ENCODE measurements around the gene UGDH. TPM values are rescaled to one million over a fixed set of nuclear protein-coding genes. Genes with fewer than 3 reads are reported as not detected.

UGDH gene
- polyA plus RNA-seq, 3 donors = 98.2 to 106 (median 98.2) TPM

GRCh38 chr4:39456946-39457763 lies 70.1 kb downstream of the UGDH start:
- no peak for DNase-seq (ENCODE audit: low read depth in 3 of 3, low spot score in 2 of 3)

GRCh38 chr4:39455486-39455885 lies 71.8 kb downstream of the UGDH start:
- DNase-seq (ENCODE audit: low read depth in 3 of 3, low spot score in 2 of 3) = no peak

GRCh38 chr4:39453738-39454137 lies 73.5 kb downstream of the UGDH start:
- DNase-seq (ENCODE audit: low read depth in 3 of 3, low spot score in 2 of 3) = no peak

GRCh38 chr4:39452860-39453587 lies 74.2 kb downstream of the UGDH start:
- DNase-seq (ENCODE audit: low read depth in 3 of 3, low spot score in 2 of 3) = no peak

GRCh38 chr4:39452153-39452859 lies 74.9 kb downstream of the UGDH start:
- no peak for DNase-seq (ENCODE audit: low read depth in 3 of 3, low spot score in 2 of 3)

- DNase-seq (ENCODE audit: low read depth in 3 of 3, low spot score in 2 of 3) = no peak
Observed at GRCh38 chr4:39451423-39452023, 75.7 kb downstream of the UGDH start.

- no peak for DNase-seq (ENCODE audit: low read depth in 3 of 3, low spot score in 2 of 3)
Observed at GRCh38 chr4:39450618-39451017, 76.6 kb downstream of the UGDH start.

Other genes with a start within 250 kb of the UGDH start
- 10 to 100 TPM; 79.7 to 87.3 (median 80.9) TPM for gene RFC1, start 161.1 kb downstream of the UGDH start, polyA plus RNA-seq (ENCODE audit: insufficient read length in 3 of 3)
- under 1 TPM; 0.16 to 0.26 (median 0.19) TPM for gene KLB, start 120.5 kb downstream of the UGDH start, polyA plus RNA-seq (ENCODE audit: insufficient read length in 3 of 3)
- 1,000 to 10,000 TPM in 1 of 3 donors, 100 to 1,000 TPM in 2; 503 to 1,797 (median 560) TPM for gene RPL9, start 68.5 kb downstream of the UGDH start, polyA plus RNA-seq (ENCODE audit: insufficient read length in 3 of 3)
- gene LIAS, start 68.4 kb downstream of the UGDH start, polyA plus RNA-seq (ENCODE audit: insufficient read length in 3 of 3) = 10 to 100 TPM; 23.9 to 27.7 (median 26.7) TPM
- gene SMIM14, start 111.4 kb upstream of the UGDH start, polyA plus RNA-seq (ENCODE audit: insufficient read length in 3 of 3) = 10 to 100 TPM; 55.0 to 60.8 (median 60.2) TPM
- gene UBE2K, start 170.7 kb upstream of the UGDH start, polyA plus RNA-seq (ENCODE audit: insufficient read length in 3 of 3) = 10 to 100 TPM; 89.0 to 95.1 (median 94.7) TPM